Transverse colon (tissue), 4 donors: ENCODE measurements around the gene SLC35G4. TPM values are rescaled to one million over a fixed set of nuclear protein-coding genes. Genes with fewer than 3 reads are reported as not detected.
"Not testable (repeated sequence)": the region's sequence is repeated elsewhere in the genome, so short reads cannot be mapped to it uniquely, and the experiment has no call there.

Source experiments
- DNase-seq: peaks from one replicate; pipeline ENCODE4 v3.0.0-alpha.2; 2019
- H3K27ac ChIP-seq, 4 donors: fragments of 200-600 bp; sonication (generic); 2 replicates each; pipeline ENCODE4 v1.5.1; 2016 to 2018; ENCODE audit warnings: inconsistent platforms in 4 of 4
- H3K27me3 ChIP-seq: fragments of 200-600 bp; sonication (generic); 2 replicates; pipeline ENCODE4 v1.5.1; 2017; ENCODE audit warnings: inconsistent platforms
- H3K36me3 ChIP-seq, 4 donors: fragments of 200-600 bp; sonication (generic); 2 replicates each; pipeline ENCODE4 v1.5.1; 2017 to 2019; ENCODE audit warnings: inconsistent platforms in 4 of 4
- H3K4me1 ChIP-seq, 4 donors: fragments of 200-600 bp; sonication (generic); 2 replicates each; pipeline ENCODE4 v1.5.1; 2017 to 2020; ENCODE audit warnings: inconsistent platforms in 4 of 4
- H3K4me3 ChIP-seq, 4 donors: fragments of 200-600 bp; sonication (generic); 1 replicate in 1 of 4; 2 replicates in 3 of 4; pipeline versions ENCODE4 v1.5.1 to v1.6.1; 2017 to 2019; ENCODE audit warnings: inconsistent platforms in 4 of 4
- H3K9me3 ChIP-seq, 2 donors: fragments of 200-600 bp; sonication (generic); 2 replicates each; pipeline ENCODE4 v1.5.1; 2017 to 2019; ENCODE audit warnings: inconsistent platforms in 2 of 2
- CTCF ChIP-seq, 5 experiments: fragments of 200-600 bp in 3 of 5; fragments of 450-650 bp in 2 of 5; sonication (generic) in 3 of 5; IDR thresholded peaks; 1 replicate in 2 of 5; 2 replicates in 3 of 5; pipeline ENCODE4 v1.5.1; 2016 to 2017; ENCODE audit warnings: antibody characterized with exemption in 5 of 5, inconsistent platforms in 3 of 5, mild to moderate bottlenecking in 2 of 5, moderate library complexity in 1 of 5
- EP300 ChIP-seq: sonication (generic); formaldehyde crosslinking; IDR thresholded peaks from one replicate; pipeline ENCODE4 v1.6.1; 2017; ENCODE audit warnings: antibody characterized with exemption, low read depth
- POLR2A ChIP-seq: fragments of 450-650 bp; IDR thresholded peaks from one replicate; pipeline ENCODE4 v1.6.1; 2016; ENCODE audit warnings: antibody characterized with exemption, mild to moderate bottlenecking, moderate library complexity
- POLR2AphosphoS5 ChIP-seq, 3 donors: sonication (generic); formaldehyde crosslinking; IDR thresholded peaks; one replicate each; pipeline ENCODE4 v1.6.1; 2016; ENCODE audit warnings: antibody characterized with exemption in 3 of 3
- WGBS, 2 donors: methylation state at CpG; one replicate each; pipeline ENCODE4 v1.1.5; 2018; ENCODE audit warnings: low coverage in 1 of 2; 5-methylcytosine and 5-hydroxymethylcytosine counted together
- in situ Hi-C, 4 donors: fragments of 200-750 bp; cut with MboI; loops; one replicate each; pipeline versions ENCODE4 v1.15.0 to v1.15.1; 2017; ENCODE audit warnings: low sequenced_read_pairs in 3 of 4, low pct_ligation_motif_present in 1 of 4, low pct_unique_long_range_greater_than_20kb in 1 of 4
- intact Hi-C: fragments of 100-400 bp; cut with DNase I; formaldehyde crosslinking; loops from one replicate; pipeline ENCODE4 v1.15.1; 2023; ENCODE audit warnings: low total_unique reads
- total RNA-seq, 4 donors: library from RNA; depleted of rRNA; stranded (reverse); fragments of >200 nt; gene quantifications; one replicate each; pipeline ENCODE4 v1.1.0, GENCODE V29; 2016

SLC35G4 gene
- total RNA-seq, 4 donors from 2014 or later = not detected

DNA sequence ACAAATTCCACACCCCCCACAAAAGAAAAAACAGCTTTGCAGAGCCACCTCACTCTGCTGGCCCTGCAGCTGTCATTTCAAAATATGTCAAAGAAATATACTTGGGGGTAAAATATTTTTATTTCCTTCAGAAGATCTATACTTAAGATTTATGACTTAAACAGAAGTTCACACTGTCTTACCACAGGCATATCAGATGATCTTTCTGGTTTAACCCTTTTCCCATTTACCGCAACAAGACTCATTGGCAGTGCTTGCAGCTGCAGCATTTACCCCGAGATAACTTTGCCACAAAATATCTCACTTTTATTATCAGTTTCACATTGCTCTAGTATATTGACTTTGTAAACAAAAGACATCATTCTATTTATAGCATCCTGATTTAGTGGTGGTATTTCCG is 21.6 kb upstream of the SLC35G4 start:
- no peaks in the 10 kb centered on the region for H3K9me3 ChIP-seq
- no peak overlapping the region for H3K4me3 ChIP-seq
- H3K27me3 ChIP-seq = no peaks in the 10 kb centered on the region
- TF ChIP-seq EP300 = no peak
- no peak for TF ChIP-seq POLR2AphosphoS5 (IDR thresholded peaks at IDR 0.05)
- TF ChIP-seq POLR2A = no peak
- no peak for TF ChIP-seq CTCF (IDR thresholded peaks at IDR 0.05)
- intact Hi-C loops = no loop called here
- no peak for DNase-seq
- H3K36me3 ChIP-seq = no peaks in the 10 kb centered on the region
- no peaks in the 10 kb centered on the region for H3K4me1 ChIP-seq
- in situ Hi-C loops = no loop called here
- 41 to 53% methylated on average over 3 of the region's 3 CpGs for WGBS, 2 donors
- no peak overlapping the region for H3K27ac ChIP-seq

GRCh38 chr18:11591957-11592356 is 17.4 kb upstream of the SLC35G4 start:
- Histone ChIP-seq H3K4me3 (no peak overlapping the region), H3K27me3 (no peaks in the 10 kb centered on the region), H3K27ac (no peak overlapping the region), H3K4me1 (no peaks in the 10 kb centered on the region), H3K36me3 (no peaks in the 10 kb centered on the region), H3K9me3 (no peaks in the 10 kb centered on the region)
- in situ Hi-C loops (no loop called here), intact Hi-C loops (no loop called here)
- no peak for TF ChIP-seq CTCF (IDR thresholded peaks at IDR 0.05)
- no peak for TF ChIP-seq POLR2A
- TF ChIP-seq EP300 = no peak
- TF ChIP-seq POLR2AphosphoS5 (IDR thresholded peaks at IDR 0.05) = no peak
- WGBS, 2 donors = 44 to 86% methylated on average over 1 to 3 of the region's 3 CpGs
- no peak for DNase-seq

- H3K4me1 ChIP-seq = no peaks in the 10 kb centered on the region
- peaks cover 4% of the 10 kb centered on the region for H3K27me3 ChIP-seq
- no peak for TF ChIP-seq EP300
- TF ChIP-seq CTCF (IDR thresholded peaks at IDR 0.05) = no peak
- TF ChIP-seq POLR2A = no peak
- H3K27ac ChIP-seq = no peak overlapping the region
- no peak overlapping the region for H3K4me3 ChIP-seq
- intact Hi-C loops (no loop called here), in situ Hi-C loops (no loop called here)
- WGBS, 2 donors = 62 to 69% methylated on average over 3 of the region's 3 CpGs
- no peaks in the 10 kb centered on the region for H3K9me3 ChIP-seq
- H3K36me3 ChIP-seq = no peaks in the 10 kb centered on the region
- no peak for DNase-seq
Measured at GRCh38 chr18:11600321-11600720, 9.1 kb upstream of the SLC35G4 start.

GRCh38 chr18:11607906-11608305 is 1.5 kb upstream of the SLC35G4 start:
- no peak for DNase-seq
- no peaks in the 10 kb centered on the region for H3K9me3 ChIP-seq
- in situ Hi-C loops = no loop called here
- 20 to 67% methylated on average over 1 to 2 of the region's 2 CpGs for WGBS, 2 donors
- no peaks in the 10 kb centered on the region for H3K36me3 ChIP-seq
- no peaks in the 10 kb centered on the region for H3K27me3 ChIP-seq
- intact Hi-C loops = no loop called here
- no peak overlapping the region for H3K4me3 ChIP-seq
- TF ChIP-seq EP300 (no peak), POLR2AphosphoS5 (IDR thresholded peaks at IDR 0.05) (no peak), CTCF (IDR thresholded peaks at IDR 0.05) (no peak), POLR2A (no peak)
- H3K27ac ChIP-seq = no peak overlapping the region
- no peaks in the 10 kb centered on the region for H3K4me1 ChIP-seq

DNA sequence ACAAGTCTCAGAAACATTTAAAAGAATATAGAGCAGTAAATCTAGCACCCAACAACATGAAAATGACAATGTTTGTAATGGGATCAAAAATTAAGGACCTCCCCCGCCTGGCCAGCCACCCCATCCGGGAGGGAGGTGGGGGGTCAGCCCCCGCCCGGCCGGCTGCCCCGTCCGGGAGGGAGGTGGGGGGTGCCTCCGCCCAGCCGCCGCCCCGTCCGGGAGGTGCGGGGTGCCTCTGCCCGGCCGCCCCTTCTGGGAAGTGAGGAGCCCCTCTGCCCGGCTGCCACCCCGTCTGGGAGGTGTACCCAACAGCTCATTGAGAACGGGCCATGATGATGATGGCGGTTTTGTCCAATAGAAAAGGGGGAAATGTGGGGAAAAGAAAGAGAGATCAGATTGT is 778 bp upstream of the SLC35G4 start:
- H3K9me3 ChIP-seq, H3K4me1 ChIP-seq, H3K36me3 ChIP-seq, in situ Hi-C loops, DNase-seq, H3K27ac ChIP-seq, intact Hi-C loops, H3K27me3 ChIP-seq, H3K4me3 ChIP-seq: not testable (repeated sequence)
- 81 to 84% methylated on average over 5 to 13 of the region's 19 CpGs for WGBS, 2 donors

DNA sequence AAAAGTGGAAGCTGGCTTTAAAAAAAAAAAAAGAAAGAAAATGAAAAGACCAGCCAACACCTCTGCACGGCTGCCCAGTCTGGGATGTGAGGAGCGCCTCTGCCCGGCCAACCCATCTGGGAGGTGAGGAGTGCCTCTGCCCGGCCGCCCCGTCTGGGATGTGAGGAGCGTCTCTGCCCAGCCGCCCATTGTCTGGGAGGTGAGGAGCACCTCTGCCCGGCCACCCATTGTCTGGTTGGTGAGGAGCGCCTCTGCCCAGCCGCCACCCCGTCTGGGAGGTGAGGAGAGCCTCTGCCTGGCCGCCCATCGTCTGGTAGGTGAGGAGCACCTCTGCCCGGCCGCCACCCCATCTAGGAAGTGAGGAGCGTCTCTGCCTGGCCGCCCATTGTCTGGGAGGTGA is 3.7 kb downstream of the SLC35G4 start:
- intact Hi-C loops, H3K9me3 ChIP-seq, H3K4me1 ChIP-seq, H3K27ac ChIP-seq, in situ Hi-C loops, H3K4me3 ChIP-seq, H3K36me3 ChIP-seq, DNase-seq, H3K27me3 ChIP-seq: not testable (repeated sequence)
- WGBS, 2 donors = 91% methylated on average over 14 of the region's 18 CpGs; no CpG with 5 or more reads in 1 of the 2 donors

DNA sequence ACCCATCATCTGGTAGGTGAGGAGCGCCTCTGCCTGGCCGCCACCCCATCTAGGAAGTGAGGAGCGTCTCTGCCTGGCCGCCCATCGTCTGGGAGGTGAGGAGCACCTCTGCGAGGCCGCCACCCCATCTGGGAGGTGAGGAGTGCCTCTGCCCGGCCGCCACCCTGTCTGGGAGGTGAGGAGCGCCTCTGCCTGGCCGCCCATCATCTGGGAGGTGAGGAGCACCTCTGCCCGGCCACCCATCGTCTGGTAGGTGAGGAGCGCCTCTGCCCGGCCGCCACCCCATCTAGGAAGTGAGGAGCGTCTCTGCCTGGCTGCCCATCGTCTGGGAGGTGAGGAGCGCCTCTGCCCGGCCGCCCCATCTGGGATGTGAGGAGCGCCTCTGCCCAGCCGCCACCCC is 4.2 kb downstream of the SLC35G4 start:
- H3K4me3 ChIP-seq, H3K27me3 ChIP-seq, in situ Hi-C loops, intact Hi-C loops, DNase-seq, H3K36me3 ChIP-seq, H3K9me3 ChIP-seq, H3K4me1 ChIP-seq, H3K27ac ChIP-seq: not testable (repeated sequence)
- 78% methylated on average over 7 of the region's 23 CpGs; no CpG with 5 or more reads in 1 of the 2 donors for WGBS, 2 donors
